ENCODE data around the gene MEX3A.
"Not testable (repeated sequence)": the region's sequence is repeated elsewhere in the genome, so short reads cannot be mapped to it uniquely, and the experiment has no call there.

The MEX3A gene

DNA sequence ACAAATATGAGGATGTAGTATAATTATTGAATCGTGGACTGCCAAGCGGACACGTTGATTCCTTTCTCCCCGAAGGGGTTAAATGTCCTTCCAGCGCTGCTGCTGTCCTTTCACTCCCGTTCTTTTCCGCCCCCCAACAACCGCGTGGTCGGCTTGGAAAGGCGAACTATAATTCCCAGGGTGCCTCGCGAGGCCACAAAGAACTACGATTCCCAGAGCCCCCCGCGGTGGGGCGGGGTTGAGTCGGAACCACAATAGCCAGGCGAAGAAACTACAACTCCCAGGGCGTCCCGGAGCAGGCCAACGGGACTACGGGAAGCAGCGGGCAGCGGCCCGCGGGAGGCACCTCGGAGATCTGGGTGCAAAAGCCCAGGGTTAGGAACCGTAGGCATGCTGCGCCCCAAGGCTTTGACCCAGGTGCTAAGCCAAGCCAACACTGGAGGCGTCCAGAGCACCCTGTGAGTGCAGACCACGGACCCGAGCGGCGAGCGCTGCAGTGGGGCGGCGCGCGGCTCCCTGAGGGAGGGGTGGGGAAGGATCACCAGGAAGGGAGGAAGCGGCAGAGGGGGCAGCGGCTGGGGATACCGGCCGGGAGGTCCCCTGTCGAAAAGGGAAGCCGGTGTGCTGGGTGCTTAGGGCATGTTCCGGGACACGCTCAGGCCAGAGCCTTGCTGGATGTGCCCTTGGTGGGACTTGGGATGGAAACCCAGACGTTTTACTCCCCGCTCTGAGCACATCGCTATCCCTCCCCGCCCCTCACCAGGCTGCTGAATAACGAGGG lies 27.6 kb downstream of the MEX3A start, which contains the start of gene LAMTOR2:
LAMTOR2 (plus strand) TSS at position 283 of the 781 bp plus-strand sequence; CDS start at position 391, 108 bp downstream.
- peak; percentile 97 for DNase-seq (ENCODE audit: low spot score)

DNA sequence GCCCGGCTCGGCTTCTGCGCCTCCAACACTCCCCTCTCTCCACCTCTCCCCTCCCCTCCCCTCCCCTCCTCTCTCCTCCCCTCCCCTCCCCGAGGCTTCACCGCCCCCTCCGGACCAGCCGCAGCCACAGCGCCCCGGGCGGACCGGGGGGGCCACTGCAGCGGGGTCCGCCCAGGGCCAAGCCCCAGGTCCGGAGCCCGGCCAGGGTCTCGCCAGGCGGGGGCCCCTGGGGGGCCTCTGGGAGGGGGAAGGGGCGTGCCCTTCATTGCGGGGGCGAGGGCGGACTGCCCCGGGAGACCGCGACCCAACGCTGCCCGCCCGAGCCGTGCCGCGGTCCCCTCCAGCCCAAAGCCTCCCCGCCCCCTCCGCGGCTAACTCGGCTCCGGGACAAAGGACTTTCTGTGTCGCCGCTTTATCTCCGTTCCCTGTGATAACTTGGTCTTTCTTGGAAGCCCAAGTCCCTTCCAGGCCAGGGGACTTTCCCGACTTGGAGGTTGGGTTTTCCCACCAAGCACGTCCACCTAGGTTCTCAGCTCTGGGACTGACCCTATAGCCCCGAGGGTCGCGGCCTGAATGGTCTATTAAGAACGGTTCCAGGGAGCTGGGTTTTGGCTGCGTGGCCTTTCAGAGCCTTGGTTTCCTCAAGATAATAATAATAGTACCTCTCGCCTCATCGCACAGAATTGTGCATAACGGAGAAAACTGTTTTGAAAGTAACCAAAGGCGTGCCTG lies 28.3 kb downstream of the MEX3A start, which contains the start of gene UBQLN4:
UBQLN4 (minus strand) TSS at position 31 of the 732 bp plus-strand sequence. CDS start 97 bp downstream, outside the sequence.
- DNase-seq (ENCODE audit: low spot score): peak; percentile 88

DNA sequence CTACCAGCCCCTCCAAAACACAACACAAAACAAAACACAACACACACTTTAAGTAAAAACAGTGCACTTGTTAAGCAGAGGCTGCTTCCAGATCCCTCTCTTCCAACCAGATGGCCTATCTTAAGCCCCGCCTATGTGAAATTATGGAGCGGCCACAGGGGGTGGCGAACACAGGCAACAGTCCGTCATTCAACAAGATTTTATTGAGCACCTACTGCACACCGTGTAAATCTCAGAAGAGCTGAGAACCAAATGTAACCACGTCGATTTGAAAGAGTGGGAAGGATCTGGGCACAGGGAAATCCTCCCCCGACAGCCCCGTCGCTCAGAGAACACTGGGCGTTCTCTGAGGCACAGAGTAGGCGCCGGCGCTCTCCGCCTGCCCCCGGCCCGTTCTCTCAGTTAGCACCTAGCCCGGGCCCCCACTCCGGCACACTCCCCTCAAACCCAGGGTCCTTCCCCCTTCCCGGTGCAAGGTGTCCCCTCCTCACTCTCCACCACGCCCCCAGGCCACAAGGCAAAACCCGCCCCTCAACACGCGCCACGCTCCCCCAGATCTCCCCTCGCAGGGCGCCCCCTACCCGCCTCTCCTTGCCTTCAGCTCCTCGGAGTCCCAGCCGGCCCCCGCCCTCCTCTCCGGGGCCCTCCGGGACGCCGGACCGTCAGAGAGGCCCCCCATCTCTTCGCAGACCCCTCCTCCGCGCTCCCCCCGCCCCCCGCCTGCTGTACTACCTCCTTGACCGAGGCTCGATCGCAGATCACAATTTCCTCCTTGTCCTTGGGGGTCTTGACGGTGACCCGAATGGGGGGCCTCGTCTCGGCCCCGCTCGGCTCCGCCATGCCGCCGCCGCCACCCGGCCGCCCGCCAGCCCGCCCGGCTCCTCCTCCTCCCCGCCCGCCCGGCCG lies 29.1 kb downstream of the MEX3A start:
- peak; percentile 59 for DNase-seq (ENCODE audit: low spot score)

DNA sequence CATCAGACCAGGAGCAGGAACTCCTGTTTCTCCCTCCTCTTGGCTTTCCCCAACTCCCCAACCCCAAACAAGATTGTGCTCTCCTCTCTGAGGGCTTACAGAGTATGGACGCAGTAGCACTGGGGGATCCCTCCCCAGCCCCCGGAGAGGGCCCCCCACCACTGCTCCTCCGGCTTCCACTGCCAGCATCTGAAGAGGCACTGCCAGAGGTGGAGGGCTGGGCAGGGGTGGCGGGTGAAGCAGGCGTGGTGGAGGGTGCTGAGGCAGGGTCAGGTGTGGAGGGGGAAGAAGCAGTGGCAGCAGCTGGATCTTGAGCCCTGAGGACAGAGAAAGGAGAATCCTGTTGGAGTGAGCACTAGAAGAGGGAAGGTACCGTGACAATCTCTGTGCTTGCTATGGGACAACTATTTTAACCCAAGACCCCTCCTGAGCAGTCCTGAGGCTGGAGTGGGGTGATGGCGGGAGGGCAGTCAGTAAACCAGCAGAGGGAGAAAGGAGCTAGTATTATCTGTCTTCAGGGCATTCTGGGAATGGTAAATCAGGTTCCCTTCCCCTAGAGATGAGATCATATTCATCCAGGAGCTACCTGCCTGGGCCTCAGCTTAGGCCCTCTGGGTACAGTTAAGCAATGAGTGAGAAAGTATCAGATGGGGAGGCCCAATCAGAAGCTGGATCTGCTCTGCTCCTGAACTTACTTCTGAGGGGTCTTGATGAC lies 31.1 kb downstream of the MEX3A start:
- DNase-seq (ENCODE audit: low spot score): no peak

DNA sequence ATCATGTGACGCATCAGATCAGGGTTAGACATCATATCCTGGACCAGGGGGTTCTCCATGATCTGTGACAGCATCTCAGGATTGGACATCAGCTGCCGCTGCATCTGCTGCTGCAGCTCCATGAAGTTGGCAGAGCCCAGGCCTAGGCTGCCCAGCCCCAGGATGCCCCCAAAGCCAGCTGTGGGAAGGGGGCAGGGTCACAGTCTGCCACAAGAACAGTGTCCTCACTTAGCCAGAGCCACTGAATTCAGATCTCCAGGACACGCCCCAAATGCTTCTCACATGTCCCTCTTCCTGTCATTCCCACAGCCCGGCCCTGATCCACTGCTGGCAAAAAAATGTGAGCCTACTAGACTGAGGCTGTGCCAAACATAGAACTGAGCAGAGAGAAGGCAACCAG lies 31.9 kb downstream of the MEX3A start:
- DNase-seq (ENCODE audit: low spot score): no peak

DNA sequence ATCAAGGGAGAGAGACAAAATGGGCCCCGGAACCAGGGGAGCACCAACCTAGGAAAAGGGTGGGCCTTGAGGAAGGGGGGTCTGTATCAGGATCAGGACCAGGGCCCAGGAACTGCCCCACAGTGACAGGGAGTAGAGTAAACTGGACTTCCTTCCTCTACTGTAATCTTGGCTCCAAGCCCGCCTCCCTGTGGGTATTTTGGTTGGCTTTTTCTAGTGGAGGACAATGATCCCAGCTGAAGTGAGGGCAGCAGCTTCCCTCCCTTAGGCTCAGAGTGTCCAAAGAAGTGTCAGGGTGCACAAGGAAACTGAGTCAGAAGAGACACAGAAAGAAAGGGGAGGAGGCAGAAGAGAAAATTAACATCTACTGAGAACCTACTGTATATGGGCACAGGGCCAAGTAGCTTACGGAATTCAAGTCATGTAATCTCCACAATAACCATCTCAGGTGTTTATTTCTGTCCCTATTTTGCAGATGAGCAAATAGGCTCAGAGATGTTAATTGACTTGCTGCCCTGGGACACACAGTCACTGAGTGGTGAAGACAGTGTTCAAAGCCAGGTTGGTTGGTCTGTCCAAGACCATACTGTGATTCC lies 33.5 kb downstream of the MEX3A start:
- DNase-seq (ENCODE audit: low spot score): no peak

DNA sequence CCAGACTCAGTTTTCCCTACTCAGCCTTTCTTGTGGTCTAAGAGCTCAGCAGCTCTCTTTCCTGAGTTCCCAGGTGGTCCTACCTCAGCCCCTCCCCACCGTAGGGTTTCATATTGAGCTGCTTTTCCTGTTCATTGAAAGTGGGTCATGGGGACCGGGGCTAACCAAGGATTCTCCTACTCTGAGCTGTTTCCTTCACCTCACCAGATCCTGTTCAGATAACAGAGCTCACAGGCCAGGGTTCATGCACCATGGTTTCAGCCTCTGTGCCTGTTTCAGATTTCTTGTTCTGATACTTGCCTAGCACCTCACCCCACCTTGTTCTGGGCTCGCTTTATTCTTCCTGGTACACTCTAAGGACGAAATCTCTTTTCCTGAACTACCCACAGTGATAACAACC lies 37.2 kb downstream of the MEX3A start:
- no peak for DNase-seq (ENCODE audit: low spot score)

DNA sequence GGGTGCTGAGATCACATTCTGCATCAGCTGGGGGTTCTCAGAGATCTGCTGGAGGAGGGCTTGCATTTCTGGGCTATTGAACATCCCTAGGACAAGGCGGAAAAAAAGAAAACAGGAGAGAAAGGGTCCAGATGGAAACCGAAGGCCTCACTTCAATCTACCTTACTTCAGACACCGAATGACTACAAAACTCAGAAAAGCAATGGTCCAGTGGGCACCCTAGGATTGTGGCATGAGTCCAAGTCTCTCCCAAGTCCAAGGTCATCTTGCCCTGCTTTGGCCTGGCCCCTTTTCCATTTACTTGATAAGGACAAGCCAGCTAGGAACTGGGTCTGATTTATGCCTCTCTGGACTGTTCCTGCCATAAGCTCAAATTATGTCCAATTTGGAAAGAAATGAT lies 39.4 kb downstream of the MEX3A start:
- no peak for DNase-seq (ENCODE audit: low spot score)

DNA sequence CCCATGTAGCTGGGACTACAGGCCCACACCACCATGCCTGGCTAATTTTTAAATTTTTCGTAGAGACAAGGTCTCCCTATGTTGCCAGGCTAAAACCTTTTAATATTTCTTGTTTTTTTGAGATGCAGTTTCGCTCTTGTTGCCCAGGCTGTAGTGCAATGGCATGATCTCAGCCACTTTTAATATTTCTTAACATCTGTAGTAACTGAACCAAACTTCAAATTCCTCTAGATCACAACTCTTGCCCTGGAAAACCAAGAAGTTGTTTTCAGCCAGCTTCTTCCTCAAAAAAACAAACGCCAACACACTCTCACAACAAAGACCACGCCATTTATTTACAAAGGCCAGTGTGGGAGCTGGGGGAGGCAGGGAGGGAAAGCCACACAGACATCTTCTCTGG lies 47.3 kb downstream of the MEX3A start:
- not testable (repeated sequence) for DNase-seq (ENCODE audit: low spot score)

DNA sequence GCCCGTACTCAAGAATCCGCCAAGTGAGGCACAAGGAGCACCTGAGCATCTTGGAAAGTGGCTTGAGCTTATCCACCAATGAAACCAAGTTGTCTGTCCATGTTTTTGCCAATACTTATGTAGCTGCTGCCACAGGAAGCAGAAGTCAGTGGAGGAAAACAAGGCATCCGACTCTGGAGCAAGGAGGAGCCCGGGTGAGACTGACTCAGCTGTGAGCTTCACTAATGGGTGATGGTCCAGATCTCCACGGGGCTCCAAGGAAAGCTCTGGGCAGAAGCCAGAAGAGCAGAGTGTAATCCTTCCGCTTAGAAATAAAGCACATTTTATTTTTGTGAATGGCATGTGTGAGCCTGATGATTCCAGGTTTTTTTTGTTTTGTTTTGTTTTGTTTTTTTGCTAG lies 49.3 kb downstream of the MEX3A start:
- DNase-seq (ENCODE audit: low spot score): no peak

DNA sequence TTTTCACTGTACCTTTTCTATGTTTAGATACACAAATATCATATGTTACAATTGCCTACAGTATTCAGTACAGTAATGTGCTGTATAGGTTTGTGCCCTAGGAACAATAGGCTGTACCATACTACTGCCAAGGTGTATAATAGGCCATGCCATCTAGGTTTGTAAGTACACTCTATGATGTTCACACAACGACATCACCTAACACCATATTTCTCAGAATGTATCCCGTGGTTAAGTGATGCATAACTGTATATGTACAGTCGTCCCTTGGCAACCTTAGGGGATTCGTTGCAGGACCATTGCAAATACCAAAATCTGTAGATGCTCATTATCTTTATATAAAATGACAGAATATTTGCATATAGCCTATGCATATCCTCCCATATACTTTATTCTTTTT lies 55.7 kb downstream of the MEX3A start:
- no peak for DNase-seq (ENCODE audit: low spot score)

DNA sequence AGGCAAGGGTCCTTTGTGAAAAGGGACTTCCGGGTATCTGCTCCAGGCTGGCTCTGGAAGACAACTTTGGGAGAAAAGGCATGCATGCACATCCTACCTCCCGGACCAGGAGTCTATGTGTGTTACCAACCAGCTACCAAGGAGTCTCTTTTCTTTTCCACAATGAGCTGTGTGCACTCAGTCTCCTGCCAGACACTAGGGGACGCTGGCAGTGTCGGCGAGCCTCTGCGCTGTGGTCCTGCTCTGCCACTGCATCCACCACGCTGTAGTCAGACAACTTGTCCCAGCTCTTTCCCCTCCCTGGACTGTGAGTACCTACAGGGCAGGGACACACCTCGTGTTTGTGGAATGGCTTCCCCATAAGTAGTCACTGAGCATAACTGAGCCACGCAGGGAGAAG lies 56.4 kb downstream of the MEX3A start:
- peak; percentile 6 for DNase-seq (ENCODE audit: low spot score)

DNA sequence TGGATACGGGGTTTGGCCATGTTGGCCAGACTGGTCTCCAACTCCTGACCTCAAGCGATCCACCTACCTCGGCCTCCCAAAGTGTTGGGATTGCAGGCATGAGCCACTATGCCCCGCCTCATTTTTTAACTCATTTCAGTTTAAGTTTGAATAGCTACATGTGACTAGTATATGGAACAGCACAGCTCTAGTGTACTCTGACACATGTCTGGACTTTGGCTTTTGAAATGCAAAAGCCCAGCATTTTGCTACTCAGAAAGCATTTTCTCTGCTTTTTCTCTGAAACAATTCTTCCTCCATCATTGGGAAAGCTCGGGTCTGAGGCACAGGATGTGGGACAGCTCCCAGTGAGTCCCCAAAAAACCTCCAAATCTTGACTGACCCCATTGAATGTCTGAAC lies 57.5 kb downstream of the MEX3A start:
- DNase-seq (ENCODE audit: low spot score): no peak
